ENCODE measurements around the gene NCCRP1.

DNA sequence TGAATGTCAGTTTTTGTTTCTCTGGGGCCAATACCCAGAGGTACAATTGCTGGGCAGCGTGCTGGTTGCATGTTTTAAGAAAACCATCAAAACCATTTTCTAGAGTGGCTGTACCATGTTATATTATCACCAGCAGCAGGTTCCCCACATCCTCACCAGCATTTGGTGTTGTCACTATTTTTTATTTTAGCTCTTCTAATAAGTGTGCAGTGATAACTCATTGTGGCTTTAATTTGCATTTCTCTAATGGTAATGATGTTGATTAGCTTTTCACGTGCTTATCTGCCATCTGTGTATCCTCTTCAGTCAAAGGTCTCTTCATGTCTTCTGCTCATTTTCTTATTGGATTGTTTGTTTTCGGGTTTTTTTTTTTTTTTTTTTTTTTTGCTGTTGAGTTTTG, 49.3 kb upstream of the NCCRP1 start:
- no peak for TF ChIP-seq CTCF (IDR thresholded peaks at IDR 0.05)
- TF ChIP-seq POLR2A (IDR thresholded peaks at IDR 0.05): no peak

All from thyroid gland (tissue), 4 donors.